Esophagus muscularis mucosa (tissue), 4 donors: ENCODE results near the gene ALG6. TPM values are rescaled to one million over a fixed set of nuclear protein-coding genes. Genes with fewer than 3 reads are reported as not detected.
"Not testable (repeated sequence)": the region's sequence is repeated elsewhere in the genome, so short reads cannot be mapped to it uniquely, and the experiment has no call there.

Experiments used
- DNase-seq: peaks from one replicate; pipeline ENCODE4 v3.0.0-alpha.2; 2017; ENCODE audit errors: extremely low spot score
- H3K27ac ChIP-seq, 4 donors: fragments of 200-600 bp; sonication (generic); replicated peaks in 1 of 4; 1 replicate in 3 of 4; 2 replicates in 1 of 4; pipeline ENCODE4 v1.5.1; 2016 to 2019; ENCODE audit warnings: mild to moderate bottlenecking in 1 of 4
- H3K27me3 ChIP-seq, 4 donors: fragments of 200-600 bp; sonication (generic); one replicate each; pipeline versions ENCODE4 v1.5.1 to v1.6.0; 2016 to 2019
- H3K36me3 ChIP-seq, 4 donors: fragments of 200-600 bp; sonication (generic); one replicate each; pipeline ENCODE4 v1.5.1; 2016 to 2019
- H3K4me1 ChIP-seq, 4 donors: fragments of 200-600 bp; sonication (generic); one replicate each; pipeline ENCODE4 v1.5.1; 2016 to 2019
- H3K4me3 ChIP-seq, 4 donors: fragments of 200-600 bp; sonication (generic); 1 replicate in 2 of 4; 2 replicates in 2 of 4; pipeline ENCODE4 v1.5.1; 2016 to 2019; ENCODE audit warnings: mild to moderate bottlenecking in 4 of 4, moderate library complexity in 1 of 4
- H3K9me3 ChIP-seq, 4 donors: fragments of 200-600 bp; sonication (generic); 1 replicate in 3 of 4; 2 replicates in 1 of 4; pipeline ENCODE4 v1.5.1; 2016 to 2019
- CTCF ChIP-seq, 3 experiments: fragments of 200-600 bp in 2 of 3; fragments of 450-650 bp in 1 of 3; sonication (generic) in 2 of 3; IDR thresholded peaks; one replicate each; pipeline ENCODE4 v1.5.1; 2017 to 2019; ENCODE audit warnings: antibody characterized with exemption in 3 of 3, mild to moderate bottlenecking in 2 of 3, moderate library complexity in 1 of 3
- EP300 ChIP-seq: sonication (generic); formaldehyde crosslinking; IDR thresholded peaks from one replicate; pipeline ENCODE4 v1.6.1; 2017; ENCODE audit warnings: antibody characterized with exemption
- POLR2A ChIP-seq: fragments of 450-650 bp; IDR thresholded peaks from one replicate; pipeline ENCODE4 v1.6.1; 2017; ENCODE audit warnings: antibody characterized with exemption, moderate library complexity, mild to moderate bottlenecking, low read depth
- POLR2AphosphoS5 ChIP-seq, 2 donors: sonication (generic); formaldehyde crosslinking; IDR thresholded peaks; one replicate each; pipeline ENCODE4 v1.6.1; 2017; ENCODE audit warnings: antibody characterized with exemption in 2 of 2
- WGBS: methylation state at CpG from one replicate; pipeline ENCODE4 v1.1.5; 2018; 5-methylcytosine and 5-hydroxymethylcytosine counted together
- intact Hi-C: fragments of 100-400 bp; cut with DNase I; formaldehyde crosslinking; loops from one replicate; pipeline ENCODE4 v1.15.1; 2023
- total RNA-seq, 4 donors: library from RNA; depleted of rRNA; stranded (reverse); fragments of >200 nt; gene quantifications; one replicate each; pipeline versions ENCODE4 v1.1.0 to v1.2.1, GENCODE V29; 2016

The ALG6 gene
- total RNA-seq, 4 donors from 2014 or later, result 3.6 to 10.7 (median 4.9) TPM

- Histone ChIP-seq H3K9me3 (no peaks in the 10 kb centered on the region), H3K4me1 (no peaks in the 10 kb centered on the region), H3K27me3 (no peaks in the 10 kb centered on the region), H3K36me3 (peaks cover 5 to 13% (median 8%) of the 10 kb centered on the region in 4 donors), H3K4me3 (no peak overlapping the region), H3K27ac (no peak overlapping the region)
- WGBS, result 88% methylated on average over 3 of the region's 3 CpGs
- intact Hi-C loops, result no loop called here
- TF ChIP-seq POLR2AphosphoS5 (IDR thresholded peaks at IDR 0.05) (no peak), EP300 (no peak), POLR2A (no peak), CTCF (IDR thresholded peaks at IDR 0.05) (no peak)
- DNase-seq, result no peak
These were observed 47.4 kb downstream of the ALG6 start for GRCh38 chr1:63414691-63415365.

GRCh38 chr1:63418101-63418500 is 50.7 kb downstream of the ALG6 start:
- H3K9me3 ChIP-seq, result no peaks in the 10 kb centered on the region
- no peaks in the 10 kb centered on the region for H3K27me3 ChIP-seq
- no peaks in the 10 kb centered on the region for H3K4me1 ChIP-seq

GRCh38 chr1:63420746-63421145 is 53.3 kb downstream of the ALG6 start:
- 95% methylated on average over 1 of the region's 1 CpG for WGBS
- H3K36me3 ChIP-seq, H3K4me1 ChIP-seq, intact Hi-C loops, DNase-seq, H3K27me3 ChIP-seq, H3K9me3 ChIP-seq, H3K4me3 ChIP-seq, H3K27ac ChIP-seq: not testable (repeated sequence)

More at GRCh38 chr1:63418101-63418500, 50.7 kb downstream of the ALG6 start:
- Histone ChIP-seq H3K27ac (no peak overlapping the region), H3K4me3 (no peak overlapping the region), H3K36me3 (peaks cover 0 to 10% (median 4%) of the 10 kb centered on the region in 4 donors)
- intact Hi-C loops, result no loop called here
- no peak for DNase-seq
- no peak for TF ChIP-seq EP300
- TF ChIP-seq CTCF (IDR thresholded peaks at IDR 0.05), result no peak
- TF ChIP-seq POLR2A, result no peak
- TF ChIP-seq POLR2AphosphoS5 (IDR thresholded peaks at IDR 0.05), result no peak

GRCh38 chr1:63423649-63424048 is 56.2 kb downstream of the ALG6 start:
- no peak for TF ChIP-seq CTCF (IDR thresholded peaks at IDR 0.05)
- TF ChIP-seq POLR2A, result no peak
- no peak for TF ChIP-seq POLR2AphosphoS5 (IDR thresholded peaks at IDR 0.05)
- no peak for TF ChIP-seq EP300
- no peaks in the 10 kb centered on the region for H3K9me3 ChIP-seq
- H3K4me1 ChIP-seq, result no peaks in the 10 kb centered on the region
- DNase-seq, result no peak
- H3K36me3 ChIP-seq, result peaks cover 0 to 11% (median 2%) of the 10 kb centered on the region in 4 donors
- no peak overlapping the region for H3K27ac ChIP-seq
- H3K4me3 ChIP-seq, result no peak overlapping the region
- no peaks in the 10 kb centered on the region for H3K27me3 ChIP-seq
- intact Hi-C loops, result no loop called here
- WGBS, result 98% methylated on average over 2 of the region's 2 CpGs

GRCh38 chr1:63428815-63429214 is 61.4 kb downstream of the ALG6 start:
- no peak overlapping the region for H3K27ac ChIP-seq
- H3K4me1 ChIP-seq, result no peaks in the 10 kb centered on the region
- TF ChIP-seq EP300 (no peak), CTCF (IDR thresholded peaks at IDR 0.05) (no peak), POLR2A (no peak), POLR2AphosphoS5 (IDR thresholded peaks at IDR 0.05) (no peak)
- no peak for DNase-seq
- H3K9me3 ChIP-seq, result peaks cover 0 to 20% (median 0%) of the 10 kb centered on the region in 4 donors
- intact Hi-C loops, result no loop called here
- H3K36me3 ChIP-seq, result peaks cover 0 to 25% (median 12%) of the 10 kb centered on the region in 4 donors
- no peaks in the 10 kb centered on the region for H3K27me3 ChIP-seq
- H3K4me3 ChIP-seq, result no peak overlapping the region
